BE2C (cell line): ENCODE results near the gene CUZD1.
"Not testable (repeated sequence)": the region's sequence is repeated elsewhere in the genome, so short reads cannot be mapped to it uniquely, and the experiment has no call there.

ENCODE experiments used
- DNase-seq: peaks from one replicate; pipeline ENCODE4 v3.0.0-alpha.2; 2020
- H3K27me3 ChIP-seq: fragments of 250-450 bp; sonication (Bioruptor Pico); 2 replicates; pipeline ENCODE4 v1.5.1; 2020; ENCODE audit warnings: mild to moderate bottlenecking
- H3K36me3 ChIP-seq: fragments of 250-450 bp; sonication (Bioruptor Pico); 2 replicates; pipeline ENCODE4 v1.5.1; 2020; ENCODE audit warnings: mild to moderate bottlenecking
- H3K4me1 ChIP-seq: fragments of 250-450 bp; sonication (Bioruptor Pico); 2 replicates; pipeline ENCODE4 v1.5.1; 2020
- H3K4me3 ChIP-seq: 2 replicates; pipeline ENCODE4 v1.5.1; 2011; ENCODE audit warnings: low read depth, low read length
- H3K9me3 ChIP-seq: fragments of 250-450 bp; sonication (Bioruptor Pico); 2 replicates; pipeline ENCODE4 v1.5.1; 2020
- TF ChIP-seq, protein P1 (sequence below): IDR thresholded peaks from 2 replicates; pipeline ENCODE4 v1.5.1; 2012; ENCODE audit warnings: mild to moderate bottlenecking, low read depth, low read length

CUZD1 gene

DNA sequence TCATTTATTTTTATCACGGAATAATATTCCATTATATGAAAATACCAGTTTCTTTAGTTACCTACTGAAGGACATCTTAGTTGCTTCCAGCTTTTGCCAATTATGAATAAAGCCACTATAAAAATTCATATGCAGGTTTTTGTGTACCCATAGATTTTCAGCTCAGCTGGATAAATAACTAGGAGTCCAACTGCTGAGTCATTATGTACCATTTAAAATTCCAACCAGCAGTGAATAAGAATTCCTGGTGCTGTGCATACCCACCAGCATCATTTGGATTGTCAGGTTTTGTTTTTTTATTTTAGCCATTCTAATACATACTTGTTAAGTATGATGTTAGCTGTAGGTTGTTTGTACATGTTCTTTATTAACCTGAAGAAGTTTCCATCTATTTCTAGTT lies 19.2 kb upstream of the CUZD1 start:
- no peak overlapping the region for H3K4me3 ChIP-seq
- no peaks in the 10 kb centered on the region for H3K4me1 ChIP-seq
- no peaks in the 10 kb centered on the region for H3K36me3 ChIP-seq
- H3K27me3 ChIP-seq, result no peaks in the 10 kb centered on the region
- no peak for DNase-seq
- TF ChIP-seq, protein P1, sequence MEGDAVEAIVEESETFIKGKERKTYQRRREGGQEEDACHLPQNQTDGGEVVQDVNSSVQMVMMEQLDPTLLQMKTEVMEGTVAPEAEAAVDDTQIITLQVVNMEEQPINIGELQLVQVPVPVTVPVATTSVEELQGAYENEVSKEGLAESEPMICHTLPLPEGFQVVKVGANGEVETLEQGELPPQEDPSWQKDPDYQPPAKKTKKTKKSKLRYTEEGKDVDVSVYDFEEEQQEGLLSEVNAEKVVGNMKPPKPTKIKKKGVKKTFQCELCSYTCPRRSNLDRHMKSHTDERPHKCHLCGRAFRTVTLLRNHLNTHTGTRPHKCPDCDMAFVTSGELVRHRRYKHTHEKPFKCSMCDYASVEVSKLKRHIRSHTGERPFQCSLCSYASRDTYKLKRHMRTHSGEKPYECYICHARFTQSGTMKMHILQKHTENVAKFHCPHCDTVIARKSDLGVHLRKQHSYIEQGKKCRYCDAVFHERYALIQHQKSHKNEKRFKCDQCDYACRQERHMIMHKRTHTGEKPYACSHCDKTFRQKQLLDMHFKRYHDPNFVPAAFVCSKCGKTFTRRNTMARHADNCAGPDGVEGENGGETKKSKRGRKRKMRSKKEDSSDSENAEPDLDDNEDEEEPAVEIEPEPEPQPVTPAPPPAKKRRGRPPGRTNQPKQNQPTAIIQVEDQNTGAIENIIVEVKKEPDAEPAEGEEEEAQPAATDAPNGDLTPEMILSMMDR, result no peak
- no peaks in the 10 kb centered on the region for H3K9me3 ChIP-seq

DNA sequence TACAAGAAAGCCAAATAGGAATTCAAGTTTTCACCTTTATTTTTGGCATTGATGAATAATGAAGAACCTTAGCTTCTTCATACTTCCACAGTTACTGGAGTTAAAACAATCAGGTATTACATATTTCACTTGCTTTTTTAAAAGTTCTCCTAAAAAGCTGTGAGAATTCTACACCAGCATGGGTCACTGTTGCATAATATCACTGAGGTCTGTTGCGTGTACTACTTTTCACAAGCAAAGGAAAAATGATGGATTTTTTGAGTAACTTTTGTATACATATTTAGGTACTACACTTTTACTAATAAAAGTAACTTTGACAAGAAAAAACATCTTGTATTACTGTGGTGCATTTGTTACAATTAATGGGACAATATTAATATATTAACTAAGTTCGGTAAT lies 18.5 kb upstream of the CUZD1 start:
- Histone ChIP-seq H3K36me3 (no peaks in the 10 kb centered on the region), H3K4me3 (no peak overlapping the region), H3K9me3 (no peaks in the 10 kb centered on the region), H3K4me1 (no peaks in the 10 kb centered on the region), H3K27me3 (no peaks in the 10 kb centered on the region)
- no peak for DNase-seq
- TF ChIP-seq, protein P1, result no peak

DNA sequence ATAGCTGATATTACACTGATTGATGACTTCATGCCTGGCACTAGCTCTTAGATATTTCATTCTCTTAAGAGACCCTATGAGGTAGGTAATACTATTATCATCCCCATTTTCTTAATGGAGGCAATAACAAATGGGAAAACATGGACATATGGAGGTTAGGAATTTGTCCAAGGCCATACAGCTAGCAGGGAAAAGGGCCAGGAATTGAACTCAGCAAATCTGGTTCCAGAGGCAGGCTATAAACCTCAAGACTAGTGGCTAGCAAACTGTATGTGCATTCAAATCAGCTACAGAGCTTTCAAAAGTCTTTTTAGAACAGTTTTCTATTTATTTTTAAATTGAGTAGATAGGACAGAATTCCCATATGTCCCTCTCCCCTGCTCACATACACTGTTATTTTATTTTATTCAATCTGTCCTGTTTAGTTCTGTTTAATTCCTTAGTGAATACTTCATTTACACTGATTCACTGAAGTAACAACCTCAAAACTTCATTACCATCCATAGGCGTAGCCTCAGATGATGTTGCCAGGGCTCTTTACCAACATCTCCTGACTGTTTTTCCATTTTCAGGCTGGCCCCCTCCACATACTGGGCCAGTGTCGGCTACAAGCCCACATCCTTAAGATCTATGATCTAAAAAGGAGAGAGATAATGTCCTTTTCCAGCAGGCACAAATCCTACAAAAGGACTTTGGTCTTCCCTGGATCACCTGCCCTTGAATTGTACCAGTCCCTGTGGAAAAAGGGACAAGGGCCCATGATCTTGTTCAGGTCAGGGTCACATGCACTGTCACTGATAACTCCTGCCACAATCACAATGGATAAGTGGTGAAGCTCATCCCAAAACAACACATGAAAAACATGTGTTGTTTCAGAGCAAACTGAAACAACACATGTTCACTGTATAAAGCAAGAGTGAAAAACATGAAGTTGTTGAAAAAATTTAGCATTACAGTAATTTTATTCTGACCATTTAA lies 17.8 kb upstream of the CUZD1 start:
- TF ChIP-seq, protein P1, result no peak
- Histone ChIP-seq H3K4me3 (no peak overlapping the region), H3K9me3 (no peaks in the 10 kb centered on the region), H3K4me1 (no peaks in the 10 kb centered on the region), H3K36me3 (no peaks in the 10 kb centered on the region), H3K27me3 (no peaks in the 10 kb centered on the region)
- DNase-seq, result no peak

DNA sequence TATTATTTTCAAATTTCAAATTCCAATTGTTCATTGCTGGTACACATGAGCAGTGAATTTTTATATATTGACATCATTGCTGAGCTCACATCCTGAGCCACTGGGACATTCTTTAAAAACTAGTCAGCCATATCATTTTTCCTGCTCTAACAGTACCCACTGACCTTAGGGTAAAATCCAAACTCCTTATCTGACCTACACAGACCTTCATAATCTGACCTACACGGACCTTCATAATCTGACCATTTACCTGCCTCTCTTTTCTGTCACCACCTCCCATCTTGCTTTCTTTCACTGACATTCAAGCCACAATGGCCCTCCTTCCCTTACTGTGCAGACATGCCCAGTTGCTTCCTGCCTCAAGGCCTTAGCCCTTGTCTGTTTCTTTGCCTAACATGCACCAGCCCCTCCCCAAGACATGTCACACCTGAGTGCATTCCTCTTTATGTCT lies 16.1 kb upstream of the CUZD1 start:
- Histone ChIP-seq H3K27me3 (no peaks in the 10 kb centered on the region), H3K36me3 (no peaks in the 10 kb centered on the region), H3K9me3 (no peaks in the 10 kb centered on the region), H3K4me3 (no peak overlapping the region), H3K4me1 (no peaks in the 10 kb centered on the region)
- DNase-seq, result no peak
- TF ChIP-seq, protein P1, result no peak

DNA sequence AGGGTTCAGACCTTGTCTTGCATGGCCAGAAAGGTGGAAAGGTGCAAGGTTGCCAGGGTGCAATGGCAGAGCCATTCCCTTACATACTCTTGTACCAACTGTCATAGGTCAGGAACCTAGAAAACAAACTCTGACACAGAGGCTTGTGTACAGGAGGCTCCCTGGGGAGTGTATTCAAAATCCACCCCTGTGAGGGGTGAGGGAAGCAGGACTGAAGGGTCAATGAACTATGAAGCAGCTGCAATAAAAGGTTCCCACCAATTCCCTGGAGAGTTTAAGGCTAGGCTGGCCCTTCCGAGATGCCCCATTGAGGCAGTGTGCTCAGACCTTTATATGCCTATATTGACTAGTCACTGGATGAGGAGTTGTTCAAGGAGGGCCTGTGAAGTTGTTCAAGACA lies 13.9 kb upstream of the CUZD1 start:
- no peaks in the 10 kb centered on the region; the same call in 1 of the 2 replicates for H3K9me3 ChIP-seq
- no peak for DNase-seq
- H3K27me3 ChIP-seq, result no peaks in the 10 kb centered on the region
- H3K36me3 ChIP-seq, result peaks cover 4% of the 10 kb centered on the region
- no peaks in the 10 kb centered on the region for H3K4me1 ChIP-seq
- no peak overlapping the region for H3K4me3 ChIP-seq
- TF ChIP-seq, protein P1, result no peak

DNA sequence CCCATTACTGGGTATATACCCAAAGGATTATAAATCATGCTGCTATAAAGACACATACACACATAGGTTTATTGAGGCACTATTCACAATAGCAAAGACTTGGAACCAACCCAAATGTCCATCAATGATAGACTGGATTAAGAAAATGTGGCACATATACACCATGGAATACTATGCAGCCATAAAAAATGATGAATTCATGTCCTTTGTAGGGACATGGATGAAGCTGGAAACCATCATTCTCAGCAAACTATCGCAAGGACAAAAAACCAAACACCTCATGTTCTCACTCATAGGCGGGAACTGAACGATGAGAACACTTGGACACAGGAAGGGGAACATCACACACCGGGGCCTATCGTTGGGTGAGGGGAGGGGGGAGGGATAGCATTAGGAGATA lies 12.4 kb upstream of the CUZD1 start:
- H3K27me3 ChIP-seq, H3K9me3 ChIP-seq, H3K4me1 ChIP-seq, H3K4me3 ChIP-seq, H3K36me3 ChIP-seq, DNase-seq: not testable (repeated sequence)
